ENCODE results near the gene DPEP2NB.

DNA sequence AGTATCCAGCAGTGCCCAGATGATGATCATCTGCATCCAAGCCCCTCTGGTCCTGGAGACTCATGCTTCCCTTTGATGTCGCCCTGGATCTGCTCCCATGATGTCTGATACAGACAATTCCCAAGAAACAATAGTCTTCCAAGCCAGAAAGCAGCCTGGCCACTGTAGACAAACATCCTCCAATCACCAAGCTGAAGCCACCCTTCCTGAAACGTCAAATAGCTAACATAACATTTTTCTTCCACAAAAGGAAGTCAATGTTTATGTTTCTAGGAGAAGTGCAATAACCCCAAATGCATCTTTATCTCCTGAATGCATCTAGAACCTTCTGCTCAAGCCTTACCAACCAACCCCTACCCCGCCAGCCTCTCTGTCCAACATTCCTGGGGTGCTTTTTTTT lies 15.3 kb downstream of the DPEP2NB start:
- TF ChIP-seq CTCF (IDR thresholded peaks at IDR 0.05) (no peak), POLR2A (IDR thresholded peaks at IDR 0.05) (no peak)
